Subcutaneous abdominal adipose tissue (tissue), 5 donors: ENCODE data around the gene MEIKIN.
"Not testable (repeated sequence)": the region's sequence is repeated elsewhere in the genome, so short reads cannot be mapped to it uniquely, and the experiment has no call there.

Experiments
- H3K27ac ChIP-seq: one replicate; pipeline ENCODE4 v1.7.0; 2013; ENCODE audit warnings: low read depth, mild to moderate bottlenecking, inconsistent platforms, low read length, moderate library complexity
- H3K27me3 ChIP-seq, 5 donors: one replicate each; pipeline ENCODE4 v1.7.0; 2013; ENCODE audit warnings: low read length in 5 of 5, inconsistent platforms in 1 of 5; ENCODE audit not compliant: control insufficient read depth in 5 of 5, insufficient read depth in 4 of 5
- H3K36me3 ChIP-seq, 5 donors: one replicate each; pipeline ENCODE4 v1.7.0; 2013; ENCODE audit warnings: low read length in 5 of 5; ENCODE audit not compliant: control insufficient read depth in 5 of 5, insufficient read depth in 5 of 5
- H3K4me1 ChIP-seq, 5 donors: one replicate each; pipeline ENCODE4 v1.7.0; 2013; ENCODE audit warnings: low read length in 5 of 5, mild to moderate bottlenecking in 3 of 5, moderate library complexity in 1 of 5; ENCODE audit not compliant: control insufficient read depth in 5 of 5, insufficient read depth in 5 of 5
- H3K4me3 ChIP-seq, 5 donors: one replicate each; pipeline ENCODE4 v1.7.0; 2013; ENCODE audit warnings: low read length in 5 of 5, low read depth in 1 of 5
- H3K9ac ChIP-seq, 5 donors: one replicate each; pipeline ENCODE4 v1.7.0; 2013; ENCODE audit warnings: low read length in 5 of 5, mild to moderate bottlenecking in 4 of 5, moderate library complexity in 3 of 5
- H3K9me3 ChIP-seq, 5 donors: one replicate each; pipeline ENCODE4 v1.7.0; 2013; ENCODE audit warnings: low read length in 5 of 5; ENCODE audit not compliant: control insufficient read depth in 5 of 5
- donor health status: healthy.
- donor health status: healthy.
- donor health status: healthy.
- donor health status: healthy.
- donor health status: healthy.

MEIKIN gene

GRCh38 chr5:131863700-131864099, 81.8 kb downstream of the MEIKIN start:
- H3K9ac ChIP-seq: no peak overlapping the region
- H3K4me1 ChIP-seq: no peaks in the 10 kb centered on the region
- no peaks in the 10 kb centered on the region for H3K36me3 ChIP-seq
- H3K9me3 ChIP-seq: peaks cover 9 to 48% (median 38%) of the 10 kb centered on the region in 5 donors
- no peak overlapping the region for H3K4me3 ChIP-seq
- H3K27ac ChIP-seq: no peak overlapping the region
- H3K27me3 ChIP-seq: no peaks in the 10 kb centered on the region

GRCh38 chr5:131857388-131857787, 88.1 kb downstream of the MEIKIN start:
- H3K9ac ChIP-seq: no peak overlapping the region
- no peaks in the 10 kb centered on the region for H3K36me3 ChIP-seq
- H3K4me1 ChIP-seq: no peaks in the 10 kb centered on the region
- H3K4me3 ChIP-seq: no peak overlapping the region
- H3K27me3 ChIP-seq: peaks cover 0 to 4% (median 0%) of the 10 kb centered on the region in 5 donors
- peaks cover 0 to 3% (median 0%) of the 10 kb centered on the region in 5 donors for H3K9me3 ChIP-seq
- no peak overlapping the region for H3K27ac ChIP-seq

- H3K27me3 ChIP-seq: peaks cover 0 to 4% (median 0%) of the 10 kb centered on the region in 5 donors
- H3K27ac ChIP-seq: no peak overlapping the region
- no peak overlapping the region for H3K4me3 ChIP-seq
- H3K9me3 ChIP-seq: peaks cover 0 to 4% (median 0%) of the 10 kb centered on the region in 5 donors
- H3K9ac ChIP-seq: no peak overlapping the region
- no peaks in the 10 kb centered on the region for H3K36me3 ChIP-seq
- no peaks in the 10 kb centered on the region for H3K4me1 ChIP-seq
Observed at GRCh38 chr5:131855452-131855851, 90.0 kb downstream of the MEIKIN start.

DNA sequence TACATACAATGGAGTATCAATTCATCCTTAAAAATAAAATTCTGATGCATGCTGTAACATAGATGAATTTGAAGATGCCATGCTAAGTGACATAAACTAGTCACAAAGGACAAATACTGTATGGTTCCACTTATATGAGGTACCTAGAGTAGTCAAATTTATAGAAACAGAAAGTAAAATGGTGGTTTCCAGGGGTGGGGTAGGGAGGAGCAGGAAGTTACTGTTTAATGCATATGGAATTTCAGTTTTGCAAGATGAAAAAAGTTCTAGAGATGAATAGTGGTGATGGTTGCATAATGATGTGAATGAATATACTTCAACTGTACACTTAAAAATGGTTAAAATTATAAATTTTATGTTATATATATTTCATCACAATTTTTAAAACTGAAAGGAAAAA, 91.3 kb downstream of the MEIKIN start:
- Histone ChIP-seq H3K27ac (no peak overlapping the region), H3K9ac (no peak overlapping the region), H3K9me3 (peaks cover under 1 to 6% (median under 1%) of the 10 kb centered on the region in 5 donors), H3K36me3 (no peaks in the 10 kb centered on the region), H3K27me3 (peaks cover 0 to 4% (median 0%) of the 10 kb centered on the region in 5 donors), H3K4me3 (no peak overlapping the region), H3K4me1 (no peaks in the 10 kb centered on the region)

DNA sequence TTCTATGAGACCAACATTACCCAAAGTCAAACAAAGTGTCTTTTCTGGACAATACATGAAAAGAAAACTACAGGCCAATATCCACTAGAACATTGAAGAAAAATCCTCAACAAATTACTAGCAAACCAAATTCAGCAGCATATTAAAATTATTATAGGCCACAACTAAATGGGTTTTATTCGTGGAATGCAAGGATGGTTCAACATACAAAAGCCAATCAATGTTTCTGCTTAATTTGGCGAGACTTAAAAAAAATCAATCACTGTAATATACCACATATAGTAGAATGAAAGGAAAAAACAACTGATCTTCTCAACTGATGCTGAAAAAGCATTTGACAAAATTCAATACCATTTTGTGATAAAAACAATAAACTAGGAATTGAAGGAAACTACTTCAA, 96.8 kb downstream of the MEIKIN start:
- Histone ChIP-seq H3K9ac (no peak overlapping the region), H3K27ac (no peak overlapping the region), H3K4me3 (no peak overlapping the region), H3K4me1 (no peaks in the 10 kb centered on the region), H3K9me3 (peaks cover 8 to 32% (median 24%) of the 10 kb centered on the region in 5 donors), H3K36me3 (no peaks in the 10 kb centered on the region), H3K27me3 (no peaks in the 10 kb centered on the region)

DNA sequence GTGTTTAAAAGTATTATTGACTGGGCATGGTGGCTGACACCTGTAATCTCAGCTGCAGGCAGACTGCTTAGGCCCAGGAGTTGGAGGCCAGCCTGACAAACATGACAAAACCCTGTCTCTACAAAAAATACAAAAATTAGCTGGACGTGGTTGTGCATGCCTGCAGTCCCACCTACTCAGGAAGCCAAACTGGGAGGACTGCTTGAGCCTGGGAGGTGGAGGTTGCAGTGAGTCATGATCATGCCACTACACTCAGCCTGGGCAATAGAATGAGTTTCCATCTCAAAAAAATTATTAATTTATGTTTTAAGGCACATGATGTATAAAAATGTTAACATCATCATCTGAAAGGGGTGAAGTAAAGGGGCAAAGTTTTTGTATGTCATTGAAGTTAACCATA, 98.9 kb downstream of the MEIKIN start:
- Histone ChIP-seq H3K4me1 (no peaks in the 10 kb centered on the region), H3K36me3 (no peaks in the 10 kb centered on the region), H3K9ac (no peak overlapping the region), H3K27ac (no peak overlapping the region), H3K9me3 (peaks cover 8 to 32% (median 24%) of the 10 kb centered on the region in 5 donors), H3K4me3 (no peak overlapping the region), H3K27me3 (no peaks in the 10 kb centered on the region)

- Histone ChIP-seq H3K27ac (no peak overlapping the region), H3K4me1 (no peaks in the 10 kb centered on the region), H3K36me3 (no peaks in the 10 kb centered on the region)
Observed at GRCh38 chr5:131845828-131846227, 99.6 kb downstream of the MEIKIN start.

GRCh38 chr5:131842971-131843370, 102.5 kb downstream of the MEIKIN start:
- not testable (repeated sequence) for H3K27me3 ChIP-seq, H3K27ac ChIP-seq, H3K4me1 ChIP-seq, H3K9ac ChIP-seq, H3K4me3 ChIP-seq, H3K36me3 ChIP-seq
- peaks cover 3 to 22% (median 13%) of the 10 kb centered on the region in 5 donors for H3K9me3 ChIP-seq

More at GRCh38 chr5:131845828-131846227, 99.6 kb downstream of the MEIKIN start:
- no peak overlapping the region for H3K4me3 ChIP-seq
- peaks cover 8 to 32% (median 24%) of the 10 kb centered on the region in 5 donors for H3K9me3 ChIP-seq
- no peaks in the 10 kb centered on the region for H3K27me3 ChIP-seq
- no peak overlapping the region for H3K9ac ChIP-seq

GRCh38 chr5:131832702-131833101, 112.8 kb downstream of the MEIKIN start:
- H3K9ac ChIP-seq, H3K4me1 ChIP-seq, H3K27ac ChIP-seq, H3K27me3 ChIP-seq, H3K4me3 ChIP-seq, H3K36me3 ChIP-seq, H3K9me3 ChIP-seq: not testable (repeated sequence)

DNA sequence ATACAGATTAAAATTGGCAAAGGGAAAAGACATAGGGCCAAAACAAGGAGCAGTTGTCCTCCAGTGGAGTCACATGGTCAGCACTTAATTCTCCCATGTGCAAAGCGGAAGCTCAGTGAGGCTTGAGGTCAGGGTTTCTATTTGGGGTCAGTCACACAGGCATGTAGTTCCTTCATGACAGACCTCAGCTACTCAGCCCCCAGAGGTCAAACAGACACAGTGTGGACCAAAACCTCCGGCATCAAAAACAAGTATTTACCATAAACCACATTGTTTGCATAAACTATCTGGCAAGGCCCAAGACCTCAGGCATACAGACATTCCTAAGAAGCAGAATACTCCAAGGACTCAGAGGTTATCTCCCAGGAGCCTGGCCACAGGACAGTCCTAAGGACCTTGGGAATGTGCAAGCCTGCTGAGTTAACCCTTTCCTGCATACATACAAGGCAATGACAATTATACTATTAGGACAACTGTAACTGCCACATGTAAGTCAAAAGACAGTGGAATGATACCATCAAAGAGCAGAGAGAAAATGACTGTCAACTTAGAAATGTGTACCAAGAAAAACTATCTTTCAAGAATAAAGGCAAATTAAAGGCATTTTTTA, 120.0 kb downstream of the MEIKIN start:
- no peak overlapping the region for H3K27ac ChIP-seq
- H3K9me3 ChIP-seq: peaks cover 0 to 13% (median 3%) of the 10 kb centered on the region in 5 donors
- no peaks in the 10 kb centered on the region for H3K4me1 ChIP-seq
- H3K27me3 ChIP-seq: peaks cover 0 to 3% (median 0%) of the 10 kb centered on the region in 5 donors
- H3K9ac ChIP-seq: no peak overlapping the region
- H3K36me3 ChIP-seq: no peaks in the 10 kb centered on the region
- H3K4me3 ChIP-seq: no peak overlapping the region
